Hepatocyte (in vitro differentiated cells): Measurements from ENCODE around the gene BMX.

Source experiments
- CTCF ChIP-seq: fragments of 200-600 bp; sonication (generic); IDR thresholded peaks from 2 replicates; pipeline ENCODE4 v1.5.1; 2016; ENCODE audit warnings: antibody characterized with exemption, mild to moderate bottlenecking; ENCODE audit not compliant: poor library complexity
- EZH2 ChIP-seq: fragments of 200-600 bp; sonication (generic); IDR thresholded peaks from 2 replicates; pipeline ENCODE4 v1.6.1; 2016; ENCODE audit warnings: antibody characterized with exemption, mild to moderate bottlenecking, borderline replicate concordance

DNA sequence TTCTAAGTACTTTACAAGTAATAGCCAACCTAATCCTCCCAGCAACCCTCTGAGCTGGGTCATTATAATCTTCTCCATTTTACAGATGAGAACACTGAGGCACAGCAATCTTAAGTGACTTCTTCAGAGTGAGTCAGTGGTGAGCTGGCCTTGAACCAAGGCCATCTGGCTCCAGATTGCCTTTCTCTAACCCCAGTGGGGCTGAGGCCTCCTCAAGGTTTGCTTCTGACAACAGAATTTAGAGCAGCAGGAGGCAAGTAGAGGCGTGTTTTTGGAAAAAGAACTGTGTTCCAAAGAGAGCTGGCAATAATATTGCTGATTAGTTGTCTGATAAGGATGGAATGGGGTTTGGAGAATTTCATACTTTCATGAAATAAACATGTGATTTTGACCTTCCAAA lies 48.7 kb upstream of the BMX start:
- TF ChIP-seq CTCF (no peak), EZH2 (no peak)
